K562 (cell line): Measurements from ENCODE around the gene STK24. TPM values are rescaled to one million over a fixed set of nuclear protein-coding genes. Genes with fewer than 3 reads are reported as not detected.
A peak's percentile ranks its signal among the peaks of the same experiment; 100 is the strongest.

Experiments used
- ATAC-seq: fragments of 200-7000 bp; cut with Tn5 transposase; 3 replicates; pipeline ENCODE4 v1.9.1; 2020; ENCODE audit warnings: moderate library complexity
- BruUV-seq: library from RNA; stranded (reverse); fragments of 400-500 nt; replicated peaks from 2 replicates; lab custom pipeline; 2021; lab: Mats Ljungman, UMichigan
- CTCF ChIA-PET: fragments of 300-600 bp; formaldehyde crosslinking; extraction: SDS; loops from one replicate; lab custom pipeline; 2021; ENCODE audit warnings: low intra/inter-chr PET ratio; lab: Yijun Ruan, JAX
- POLR2A ChIA-PET: fragments of 300-600, 350-650 bp; sonication (Branson Sonifier 250); formaldehyde crosslinking; extraction: SDS; loops from one replicate; lab custom pipeline; 2021; ENCODE audit warnings: antibody characterized with exemption, inconsistent platforms; lab: Yijun Ruan, JAX
- DNase-seq, 4 experiments: peaks; one replicate each; pipeline versions ENCODE4 v3.0.0 to v3.0.0-alpha.2; 2011 to 2018; ENCODE audit warnings: low spot score in 3 of 4, mixed read lengths in 3 of 4; ENCODE audit errors: extremely low read depth in 1 of 4
- FAIRE-seq: peaks from 2 replicates; lab custom pipeline; 2011; peaks lifted over from hg19 to GRCh38; lab: Jason Lieb, UNC
- H2AFZ ChIP-seq: 2 replicates; pipeline ENCODE4 v1.6.0; 2011; ENCODE audit warnings: low read depth, low read length, control low read depth, inconsistent platforms
- H3K27ac ChIP-seq: fragments of 200-600 bp; 3 replicates; pipeline ENCODE4 v1.8.0; 2011; ENCODE audit warnings: low read depth, mild to moderate bottlenecking, control low read depth, inconsistent platforms, low read length, moderate library complexity, mixed read lengths; ENCODE audit errors: extremely low read depth
- H3K27me3 ChIP-seq, 2 experiments: fragments of 300-600 bp in 1 of 2; 2 replicates in 1 of 2; 3 replicates in 1 of 2; pipeline versions ENCODE4 v1.6.0 to v1.8.0; 2011; ENCODE audit warnings: inconsistent platforms in 2 of 2, low read length in 2 of 2, mild to moderate bottlenecking in 1 of 2, mixed read lengths in 1 of 2, moderate library complexity in 1 of 2; ENCODE audit not compliant: control insufficient read depth in 2 of 2, insufficient read depth in 2 of 2
- H3K36me3 ChIP-seq: fragments of 300-600 bp; 3 replicates; pipeline ENCODE4 v1.8.0; 2011; ENCODE audit warnings: mild to moderate bottlenecking, low read length, inconsistent platforms; ENCODE audit not compliant: control insufficient read depth, insufficient read depth
- H3K4me1 ChIP-seq, 2 experiments: fragments of 200-600 bp in 1 of 2; replicated peaks in 1 of 2; 2 replicates in 1 of 2; 3 replicates in 1 of 2; pipeline versions ENCODE4 v1.5.1 to v1.8.0; 2011; ENCODE audit warnings: inconsistent platforms in 2 of 2, low read length in 2 of 2, mild to moderate bottlenecking in 1 of 2, mixed read lengths in 1 of 2, moderate library complexity in 1 of 2; ENCODE audit not compliant: control insufficient read depth in 2 of 2, insufficient read depth in 2 of 2
- H3K4me2 ChIP-seq: 2 replicates; pipeline ENCODE4 v1.6.1; 2011; ENCODE audit warnings: low read length, control low read depth, inconsistent platforms, mixed read lengths; ENCODE audit not compliant: insufficient read depth
- H3K4me3 ChIP-seq: fragments of 200-600 bp; sonication (generic), shearing (Covaris generic); 2 replicates; pipeline ENCODE4 v1.5.1; 2016; ENCODE audit warnings: control low read depth, inconsistent platforms
- H3K79me2 ChIP-seq: fragments of 200-600 bp; 3 replicates; pipeline ENCODE4 v1.8.0; 2011; ENCODE audit warnings: low read length, inconsistent platforms; ENCODE audit not compliant: control insufficient read depth, insufficient read depth
- H3K9ac ChIP-seq, 2 experiments: 2 replicates each; pipeline versions ENCODE4 v1.6.0 to v1.6.1; 2011; ENCODE audit warnings: low read depth in 2 of 2, low read length in 2 of 2, control low read depth in 1 of 2, inconsistent platforms in 1 of 2, mild to moderate bottlenecking in 1 of 2, mixed read lengths in 1 of 2; ENCODE audit not compliant: insufficient read depth in 1 of 2
- H3K9me1 ChIP-seq: one replicate; pipeline ENCODE4 v1.6.0; 2011; ENCODE audit warnings: inconsistent platforms, mild to moderate bottlenecking, low read length, moderate library complexity; ENCODE audit not compliant: control insufficient read depth, insufficient read depth
- H3K9me3 ChIP-seq: replicated peaks from 2 replicates; pipeline ENCODE4 v1.5.1; 2011; ENCODE audit warnings: low read depth, low read length, inconsistent platforms; ENCODE audit not compliant: control insufficient read depth, insufficient read depth
- H4K20me1 ChIP-seq: replicated peaks from 2 replicates; pipeline ENCODE4 v1.6.1; 2011; ENCODE audit warnings: low read length, inconsistent platforms, mixed read lengths; ENCODE audit not compliant: control insufficient read depth, insufficient read depth
- BRF1 ChIP-seq: IDR thresholded peaks from 3 replicates; pipeline ENCODE4 v1.6.1; 2011; ENCODE audit warnings: borderline replicate concordance, mild to moderate bottlenecking; ENCODE audit not compliant: insufficient read length; ENCODE audit errors: extremely low read depth
- CEBPG ChIP-seq, 3 experiments: fragments of 200-800 bp in 1 of 3; sonication (Bioruptor generic) in 1 of 3; sonication (generic) in 1 of 3; formaldehyde crosslinking in 1 of 3; IDR thresholded peaks in 2 of 3; conservative IDR thresholded peaks in 1 of 3; 2 replicates each; pipeline versions ENCODE4 v1.6.1 to v1.8.0; 2016 to 2022; ENCODE audit warnings: missing compliant biosample characterization in 2 of 3, missing genetic modification characterization in 2 of 3, mild to moderate bottlenecking in 1 of 3, missing genetic modification reagents in 1 of 3
- GMEB1 ChIP-seq: fragments of 250-450 bp; sonication (Bioruptor Pico); IDR thresholded peaks from 2 replicates; pipeline ENCODE4 v1.4.0; 2020; ENCODE audit warnings: mild to moderate bottlenecking
- MNT ChIP-seq, 2 experiments: fragments of 450-650 bp; conservative IDR thresholded peaks; 2 replicates each; pipeline ENCODE4 v1.6.1; 2017; ENCODE audit warnings: mild to moderate bottlenecking in 2 of 2, moderate library complexity in 2 of 2
- TAF1 ChIP-seq: IDR thresholded peaks from 2 replicates; pipeline ENCODE4 v1.6.1; 2011; ENCODE audit warnings: mild to moderate bottlenecking, low read length, moderate library complexity; ENCODE audit not compliant: insufficient read depth, control insufficient read depth, severe bottlenecking; ENCODE audit errors: extremely low read depth
- YBX1 ChIP-seq: fragments of 450-650 bp; IDR thresholded peaks from 2 replicates; pipeline ENCODE4 v1.7.1; 2016; ENCODE audit warnings: mild to moderate bottlenecking
- ZNF507 ChIP-seq: conservative IDR thresholded peaks from 2 replicates; pipeline ENCODE4 v1.6.1; 2017; ENCODE audit warnings: missing genetic modification characterization, missing compliant biosample characterization
- WGBS: fragments of 100-300 bp; shearing (Covaris generic); methylation state at CpG from one replicate; pipeline ENCODE4 v1.1.6; 2016; ENCODE audit warnings: low coverage, mixed read lengths; ENCODE audit not compliant: insufficient coverage; ENCODE audit errors: missing lambda C conversion rate; 5-methylcytosine and 5-hydroxymethylcytosine counted together
- in situ Hi-C: fragments of 300-500 bp; cut with MboI; formaldehyde crosslinking; loops from 4 replicates; pipeline ENCODE4 v1.15.0; 2018; ENCODE audit warnings: inconsistent platforms, mixed read lengths
- intact Hi-C: fragments of 100-400 bp; cut with micrococcal nuclease; formaldehyde crosslinking; loops from 2 replicates; pipeline ENCODE4 v1.14.2; 2022
- polyA plus RNA-seq, 8 experiments: library from polyadenylated mRNA; depleted of rRNA in 4 of 8; stranded (reverse) in 5 of 8; unstranded in 3 of 8; fragments of >200 nt; fragmentation: Nextera tagmentation in 2 of 8; fragmentation: Illumina TruSeq in 1 of 8; extraction: Ambion mirVana in 2 of 8; extraction: Trizol in 1 of 8; gene quantifications; 2 replicates each; pipeline versions ENCODE4 v1.2.1 to v1.2.3, GENCODE V29; 2011 to 2014; ENCODE audit warnings: inconsistent platforms in 1 of 8, missing spikeins in 1 of 8
- total RNA-seq, 7 experiments: library from RNA; depleted of rRNA in 6 of 7; stranded (reverse); fragments of >200 nt in 6 of 7; fragmentation: Illumina TruSeq in 2 of 7; extraction: Trizol in 2 of 7; gene quantifications; 2 replicates each; pipeline versions ENCODE4 v1.2.1 to v1.2.3, GENCODE V29; 2011 to 2021; ENCODE audit warnings: low replicate concordance in 1 of 7

Gene STK24
- total and polyA plus RNA-seq, 9 of the 15 experiments (the other 6 are each of a cell fraction or from before 2014, with no cell fraction given): 3.8 to 78.4 (median 28.2) TPM

GRCh38 chr13:98508685-98509084 lies 68.2 kb downstream of the STK24 start:
- Histone ChIP-seq H3K79me2 (peaks cover 89% of the 10 kb centered on the region), H4K20me1 (no peaks in the 10 kb centered on the region; the same call in 1 of the 2 replicates), H2AFZ (no peak overlapping the region), H3K27ac (peak overlapping the region; percentile 95), H3K27me3 (no peaks in the 10 kb centered on the region), H3K4me2 (no peak overlapping the region), H3K9me1 (peaks cover 9% of the 10 kb centered on the region), H3K36me3 (peaks cover 21% of the 10 kb centered on the region; the same call in 2 of the 3 replicates), H3K9ac (peak overlapping the region in 1 of 2 experiments; percentile 76; a peak in 2 of 4 replicates), H3K4me3 (no peak overlapping the region), H3K9me3 (no peaks in the 10 kb centered on the region), H3K4me1 (peaks cover 25 to 71% of the 10 kb centered on the region in 2 experiments)
- ChIA-PET POLR2A (interaction anchor here (1.9 kb wide), 1 partner anchor 24 kb away, joined by 7 read pairs; no protein-coding TSS in a partner anchor), CTCF (no interaction called here)
- WGBS: 41% methylated on average over 2 of the region's 2 CpGs
- peak; percentile 21; the same call in 2 of the 3 replicates for ATAC-seq
- no TSS peak for BruUV-seq
- FAIRE-seq: no peak
- no peak for DNase-seq
- no peak for TF ChIP-seq YBX1
- no peak for TF ChIP-seq CEBPG (CRISPR knock-in tag; IDR thresholded peaks at IDR 0.05)
- peak in 1 of 2 experiments; percentile 50; a peak in 2 of 4 replicates for TF ChIP-seq CEBPG (tag; conservative IDR thresholded peaks at IDR 0.05 in 1 of 2, IDR thresholded peaks at IDR 0.05 in 1 of 2)
- intact Hi-C loops: loop anchor here (2.0 to 5.0 kb wide), 3 partner anchors 24 to 64 kb away; no protein-coding TSS in a partner anchor
- in situ Hi-C loops: no loop called here

GRCh38 chr13:98508280-98508679 lies 68.6 kb downstream of the STK24 start:
- no peak for DNase-seq
- no peaks in the 10 kb centered on the region; the same call in 1 of the 2 replicates for H4K20me1 ChIP-seq
- H3K27me3 ChIP-seq: no peaks in the 10 kb centered on the region
- intact Hi-C loops: loop anchor here (2.0 to 5.0 kb wide), 3 partner anchors 23 to 64 kb away; no protein-coding TSS in a partner anchor
- no peak for ATAC-seq
- peak overlapping the region in 1 of 2 experiments; percentile 76; a peak in 2 of 4 replicates for H3K9ac ChIP-seq
- no peak for FAIRE-seq
- peaks cover 93% of the 10 kb centered on the region for H3K79me2 ChIP-seq
- peak overlapping the region; percentile 95 for H3K27ac ChIP-seq
- H3K9me1 ChIP-seq: peaks cover 9% of the 10 kb centered on the region
- in situ Hi-C loops: no loop called here
- no peaks in the 10 kb centered on the region for H3K9me3 ChIP-seq
- H3K4me3 ChIP-seq: no peak overlapping the region
- H3K4me2 ChIP-seq: no peak overlapping the region
- ChIA-PET POLR2A (interaction anchor here (1.9 kb wide), 1 partner anchor 24 kb away, joined by 7 read pairs; no protein-coding TSS in a partner anchor), CTCF (no interaction called here)
- H2AFZ ChIP-seq: no peak overlapping the region
- H3K36me3 ChIP-seq: peaks cover 21% of the 10 kb centered on the region; the same call in 2 of the 3 replicates
- H3K4me1 ChIP-seq: peaks cover 27 to 71% of the 10 kb centered on the region in 2 experiments
- BruUV-seq: no TSS peak
- WGBS: 38% methylated on average over 2 of the region's 2 CpGs
- TF ChIP-seq BRF1 (no peak), MNT (conservative IDR thresholded peaks at IDR 0.05) (no peak), GMEB1 (no peak), ZNF507 (tag) (no peak), TAF1 (no peak)
